Glutamatergic neuron (in vitro differentiated cells): ENCODE measurements around the gene RNF213. TPM values are rescaled to one million over a fixed set of nuclear protein-coding genes. Genes with fewer than 3 reads are reported as not detected.

Experiments
- DNase-seq: peaks from one replicate; pipeline ENCODE4 v3.0.0; 2022
- H3K27ac Mint-ChIP-seq: one replicate; pipeline ENCODE4 v1.8.0; 2020; ENCODE audit warnings: mild to moderate bottlenecking, mixed read lengths, inconsistent platforms; ENCODE audit not compliant: unreplicated experiment
- H3K27me3 Mint-ChIP-seq: one replicate; pipeline ENCODE4 v1.8.0; 2020; ENCODE audit warnings: mild to moderate bottlenecking, moderate library complexity, mixed read lengths, inconsistent platforms; ENCODE audit not compliant: unreplicated experiment
- H3K36me3 Mint-ChIP-seq: one replicate; pipeline ENCODE4 v1.8.0; 2020; ENCODE audit warnings: mild to moderate bottlenecking, mixed read lengths, inconsistent platforms; ENCODE audit not compliant: unreplicated experiment
- H3K4me1 Mint-ChIP-seq: one replicate; pipeline ENCODE4 v1.8.0; 2020; ENCODE audit warnings: mild to moderate bottlenecking, low read depth, mixed read lengths, inconsistent platforms; ENCODE audit not compliant: unreplicated experiment
- H3K4me3 Mint-ChIP-seq: one replicate; pipeline ENCODE4 v1.8.0; 2020; ENCODE audit warnings: mild to moderate bottlenecking, mixed read lengths, inconsistent platforms; ENCODE audit not compliant: unreplicated experiment
- H3K9me3 Mint-ChIP-seq: one replicate; pipeline ENCODE4 v1.8.0; 2020; ENCODE audit warnings: mild to moderate bottlenecking, moderate library complexity, mixed read lengths, inconsistent platforms; ENCODE audit not compliant: unreplicated experiment
- total RNA-seq: library from RNA; stranded (reverse); fragmentation: NEBNext Ultra II Directional; extraction: Animal tissue kit (Norgen Biotek cat#: 25700); gene quantifications from one replicate; pipeline ENCODE4 v1.2.1, GENCODE V29; 2021; ENCODE audit not compliant: unreplicated experiment
- TF ChIP-seq, protein P1 (sequence below): fragments of 200-600 bp; sonication (generic); IDR thresholded peaks from one replicate; pipeline ENCODE4 v1.5.0; 2021; ENCODE audit not compliant: partially characterized antibody, unreplicated experiment

Gene RNF213
- total RNA-seq, 1 donor from 2014 or later, result 34.7 TPM

DNA sequence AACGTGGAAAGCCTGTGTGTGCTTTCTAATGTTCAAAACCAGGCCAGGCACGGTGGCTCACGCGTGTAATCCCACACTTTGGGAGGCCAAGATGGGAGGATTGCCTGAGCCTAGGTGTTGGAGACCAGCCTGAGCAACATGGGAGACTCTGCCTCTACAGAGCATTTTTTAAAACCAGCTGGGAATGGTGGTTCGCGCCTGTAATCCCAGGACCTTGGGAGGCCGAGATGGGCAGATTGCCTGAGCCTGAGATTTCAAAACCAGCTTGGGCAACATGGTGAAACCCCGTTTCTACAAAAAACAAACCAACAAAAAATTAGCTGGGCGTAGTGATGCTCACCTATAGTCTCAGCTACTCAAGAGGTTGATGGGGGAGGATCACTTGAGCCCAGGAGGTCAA is 26.4 kb downstream of the RNF213 start:
- no peak overlapping the region for H3K4me3 Mint-ChIP-seq
- peaks cover 6% of the 10 kb centered on the region for H3K36me3 Mint-ChIP-seq
- H3K4me1 Mint-ChIP-seq, result peaks cover 5% of the 10 kb centered on the region
- H3K27me3 Mint-ChIP-seq, result peaks cover 3% of the 10 kb centered on the region
- H3K27ac Mint-ChIP-seq, result no peak overlapping the region
- DNase-seq, result no peak
- TF ChIP-seq, protein P1, sequence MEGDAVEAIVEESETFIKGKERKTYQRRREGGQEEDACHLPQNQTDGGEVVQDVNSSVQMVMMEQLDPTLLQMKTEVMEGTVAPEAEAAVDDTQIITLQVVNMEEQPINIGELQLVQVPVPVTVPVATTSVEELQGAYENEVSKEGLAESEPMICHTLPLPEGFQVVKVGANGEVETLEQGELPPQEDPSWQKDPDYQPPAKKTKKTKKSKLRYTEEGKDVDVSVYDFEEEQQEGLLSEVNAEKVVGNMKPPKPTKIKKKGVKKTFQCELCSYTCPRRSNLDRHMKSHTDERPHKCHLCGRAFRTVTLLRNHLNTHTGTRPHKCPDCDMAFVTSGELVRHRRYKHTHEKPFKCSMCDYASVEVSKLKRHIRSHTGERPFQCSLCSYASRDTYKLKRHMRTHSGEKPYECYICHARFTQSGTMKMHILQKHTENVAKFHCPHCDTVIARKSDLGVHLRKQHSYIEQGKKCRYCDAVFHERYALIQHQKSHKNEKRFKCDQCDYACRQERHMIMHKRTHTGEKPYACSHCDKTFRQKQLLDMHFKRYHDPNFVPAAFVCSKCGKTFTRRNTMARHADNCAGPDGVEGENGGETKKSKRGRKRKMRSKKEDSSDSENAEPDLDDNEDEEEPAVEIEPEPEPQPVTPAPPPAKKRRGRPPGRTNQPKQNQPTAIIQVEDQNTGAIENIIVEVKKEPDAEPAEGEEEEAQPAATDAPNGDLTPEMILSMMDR, result no peak
- no peaks in the 10 kb centered on the region for H3K9me3 Mint-ChIP-seq

DNA sequence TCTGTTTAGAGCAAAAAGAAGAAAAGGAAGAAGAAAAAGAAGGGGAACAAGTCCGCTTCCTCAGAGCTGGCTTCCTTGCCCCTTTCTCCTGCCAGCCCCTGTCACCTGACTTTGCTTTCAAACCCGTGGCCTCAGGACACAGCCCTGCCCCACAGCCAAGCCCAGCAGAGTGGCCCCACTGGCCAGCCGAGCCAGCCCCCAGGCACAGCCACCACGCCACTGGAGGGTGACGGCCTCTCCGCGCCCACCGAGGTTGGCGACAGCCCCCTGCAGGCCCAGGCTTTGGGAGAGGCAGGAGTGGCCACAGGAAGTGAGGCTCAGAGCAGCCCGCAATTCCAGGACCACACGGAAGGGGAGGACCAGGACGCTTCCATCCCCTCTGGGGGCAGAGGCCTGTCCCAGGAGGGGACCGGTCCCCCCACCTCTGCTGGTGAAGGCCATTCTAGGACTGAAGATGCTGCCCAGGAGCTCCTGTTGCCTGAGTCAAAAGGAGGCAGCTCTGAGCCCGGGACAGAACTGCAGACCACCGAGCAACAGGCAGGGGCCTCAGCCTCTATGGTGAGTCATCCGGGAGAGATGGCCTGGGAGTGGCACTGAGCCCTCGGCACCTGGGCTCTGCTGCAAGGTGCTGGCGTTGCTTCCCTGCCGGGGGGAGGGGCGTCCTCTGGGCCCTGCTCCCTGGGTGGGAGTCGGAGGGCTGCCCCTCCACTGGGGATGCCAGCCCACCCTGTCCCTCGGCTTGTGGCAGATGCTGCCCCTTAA is 27.3 kb downstream of the RNF213 start:
- Mint-ChIP-seq H3K9me3 (no peaks in the 10 kb centered on the region), H3K4me1 (peaks cover 4% of the 10 kb centered on the region), H3K27ac (no peak overlapping the region), H3K27me3 (peaks cover 2% of the 10 kb centered on the region), H3K4me3 (no peak overlapping the region), H3K36me3 (peaks cover 6% of the 10 kb centered on the region)
- DNase-seq, result no peak
- TF ChIP-seq, protein P1, result no peak

DNA sequence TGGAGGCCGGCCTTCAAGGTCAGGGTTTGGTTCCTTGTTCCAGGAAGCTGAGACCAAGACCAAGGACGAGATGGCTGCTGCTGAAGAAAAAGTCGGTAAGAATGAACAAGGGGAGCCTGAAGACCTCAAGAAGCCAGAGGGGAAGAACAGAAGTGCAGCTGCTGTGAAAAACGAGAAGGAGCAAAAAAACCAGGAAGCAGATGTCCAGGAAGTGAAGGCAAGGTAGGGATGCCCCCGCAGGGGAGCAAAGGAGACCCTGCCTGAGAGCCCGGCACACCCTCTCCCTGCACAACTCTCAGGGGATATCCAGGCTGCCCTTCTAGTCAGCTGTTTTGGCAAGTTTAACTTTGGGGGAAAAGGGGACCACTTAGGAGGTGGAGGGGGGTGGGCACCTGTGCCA is 29.0 kb downstream of the RNF213 start:
- TF ChIP-seq, protein P1, result no peak
- H3K27me3 Mint-ChIP-seq, result peaks cover 2% of the 10 kb centered on the region
- DNase-seq, result no peak
- H3K4me3 Mint-ChIP-seq, result no peak overlapping the region
- H3K4me1 Mint-ChIP-seq, result peaks cover 2% of the 10 kb centered on the region
- no peaks in the 10 kb centered on the region for H3K9me3 Mint-ChIP-seq
- H3K36me3 Mint-ChIP-seq, result peaks cover 6% of the 10 kb centered on the region
- H3K27ac Mint-ChIP-seq, result no peak overlapping the region

DNA sequence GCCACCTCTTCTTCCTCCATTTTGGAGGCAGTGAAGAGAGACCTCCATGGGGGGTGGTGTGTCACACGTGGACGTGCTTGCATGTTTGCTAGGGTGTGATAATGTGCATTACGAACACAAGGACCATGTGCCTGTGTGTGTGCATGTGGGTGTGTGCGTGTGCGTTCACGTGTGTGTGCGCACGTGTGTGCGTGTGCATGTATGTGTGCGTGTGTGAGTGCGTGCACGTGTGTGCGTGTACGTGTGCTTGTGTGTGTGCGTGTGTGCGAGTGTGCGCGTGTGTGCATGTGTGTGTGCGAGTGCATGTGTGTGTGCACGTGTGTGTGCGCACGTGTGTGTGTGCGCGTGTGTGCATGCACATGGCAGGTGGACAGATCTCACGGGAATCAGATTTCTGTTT is 29.5 kb downstream of the RNF213 start:
- Mint-ChIP-seq H3K36me3 (peaks cover 6% of the 10 kb centered on the region), H3K9me3 (no peaks in the 10 kb centered on the region), H3K27me3 (peaks cover 2% of the 10 kb centered on the region), H3K27ac (no peak overlapping the region), H3K4me3 (no peak overlapping the region), H3K4me1 (peaks cover 2% of the 10 kb centered on the region)
- no peak for DNase-seq
- TF ChIP-seq, protein P1, result no peak

DNA sequence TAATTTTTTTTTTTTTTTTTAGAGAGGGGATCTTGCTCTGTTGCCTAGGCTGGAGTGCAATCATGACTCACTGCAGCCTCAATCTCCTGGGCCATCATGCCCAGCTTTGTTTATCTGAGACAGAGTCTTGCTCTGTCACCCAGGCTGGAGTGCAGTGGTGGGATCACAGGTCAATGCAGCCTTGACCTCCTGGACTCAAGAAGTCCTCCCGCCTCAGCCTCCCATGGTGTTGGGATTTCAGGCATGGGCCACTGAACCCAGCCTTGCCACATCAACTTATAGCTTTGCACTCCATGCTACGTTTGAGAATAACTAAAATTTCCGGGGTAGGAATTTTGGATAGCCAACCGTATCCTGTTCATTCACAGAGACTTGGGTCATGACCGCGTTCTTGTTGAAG is 30.6 kb downstream of the RNF213 start:
- DNase-seq, result no peak
- peaks cover 6% of the 10 kb centered on the region for H3K36me3 Mint-ChIP-seq
- H3K9me3 Mint-ChIP-seq, result no peaks in the 10 kb centered on the region
- TF ChIP-seq, protein P1, result no peak
- H3K4me1 Mint-ChIP-seq, result peaks cover 2% of the 10 kb centered on the region
- H3K27ac Mint-ChIP-seq, result no peak overlapping the region
- no peak overlapping the region for H3K4me3 Mint-ChIP-seq
- H3K27me3 Mint-ChIP-seq, result peaks cover 2% of the 10 kb centered on the region
